Activated CD8-positive, alpha-beta memory T cell treated with anti-CD3 and anti-CD28 coated beads, Interleukin-2, amount 50 U/mL, for 1 hour (primary cell): ENCODE data around the gene NEDD4L.

Experiments used
- DNase-seq: peaks from one replicate; pipeline ENCODE4 v3.0.0-alpha.2; 2020; ENCODE audit errors: extremely low read depth

Gene NEDD4L

GRCh38 chr18:58180738-58181353 is 136.8 kb downstream of the NEDD4L start:
- no peak for DNase-seq

GRCh38 chr18:58181988-58182387 is 138.0 kb downstream of the NEDD4L start:
- DNase-seq, result no peak

DNA sequence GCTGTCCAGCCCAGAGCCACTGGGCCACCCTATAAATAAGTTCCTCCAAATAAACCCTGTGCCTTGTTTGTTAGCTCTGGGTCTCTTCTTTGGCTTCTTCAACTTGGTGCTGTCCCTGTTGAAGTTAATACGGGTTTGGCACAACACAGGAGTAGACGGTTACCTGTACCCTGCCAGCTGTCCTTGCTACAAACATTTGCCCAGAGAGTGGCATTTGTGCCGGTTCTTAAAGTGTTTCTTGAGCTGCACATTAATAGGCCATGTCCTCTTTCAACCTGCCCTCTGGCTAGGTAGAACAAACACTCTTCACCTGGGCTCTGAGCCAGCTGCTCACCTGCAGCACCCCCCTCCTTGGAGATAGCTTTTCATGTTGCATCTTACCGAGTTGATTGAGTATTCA is 139.2 kb downstream of the NEDD4L start:
- no peak for DNase-seq

- DNase-seq, result no peak
These were observed 142.4 kb downstream of the NEDD4L start for GRCh38 chr18:58186258-58186948.

DNA sequence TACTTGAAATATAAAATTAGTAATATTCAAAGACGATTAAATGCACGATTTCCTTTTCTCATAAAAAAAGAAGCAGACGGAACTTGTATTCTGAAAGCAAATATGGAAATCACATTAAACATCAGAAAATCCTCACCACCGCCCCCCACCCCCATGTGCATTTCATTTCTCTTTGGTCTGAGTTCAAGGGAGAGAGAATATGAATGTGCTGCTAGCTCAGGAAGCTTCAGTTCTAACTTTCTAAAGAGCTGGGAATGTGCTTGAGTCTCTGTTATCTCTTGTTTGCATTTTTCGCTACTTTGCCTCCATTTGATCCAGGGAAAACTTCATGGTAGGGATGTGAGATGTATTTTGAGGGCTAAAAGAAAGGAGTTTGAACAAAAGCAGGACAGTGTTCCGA is 143.6 kb downstream of the NEDD4L start:
- DNase-seq, result no peak

- no peak for DNase-seq
These were observed 145.0 kb downstream of the NEDD4L start for GRCh38 chr18:58188996-58189395.

DNA sequence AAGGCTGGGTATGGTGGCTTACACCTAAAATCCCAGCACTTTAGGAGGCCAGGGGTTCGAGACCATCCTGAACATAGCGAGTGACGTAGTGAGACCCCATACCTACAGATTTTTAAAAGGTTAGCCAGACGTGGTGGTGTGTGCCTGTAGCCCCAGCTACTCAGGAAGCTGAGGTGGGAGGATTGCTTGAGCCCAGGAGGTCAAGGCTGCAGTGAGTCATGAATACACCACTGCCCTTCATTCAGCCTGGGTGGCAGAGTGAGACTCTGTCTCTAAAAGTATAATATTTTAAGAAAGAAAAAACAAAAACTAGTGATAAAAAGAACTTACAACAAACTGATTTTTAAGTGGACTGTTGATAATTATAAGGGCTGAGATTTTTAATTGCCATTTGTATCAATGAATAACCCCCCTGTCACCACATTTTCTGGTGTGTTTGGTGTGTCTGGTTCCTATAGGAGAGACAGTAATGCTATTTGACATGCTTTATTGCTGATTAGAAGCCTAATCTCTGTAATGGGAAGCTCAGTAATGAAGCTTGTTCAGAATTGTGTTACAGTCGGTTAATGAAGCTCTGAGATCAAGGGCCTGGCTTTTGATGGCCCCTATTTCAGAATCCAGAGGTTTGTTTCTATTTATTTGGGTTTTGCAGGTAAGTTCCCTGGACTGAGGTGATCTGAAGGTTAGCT is 147.0 kb downstream of the NEDD4L start:
- no peak for DNase-seq

DNA sequence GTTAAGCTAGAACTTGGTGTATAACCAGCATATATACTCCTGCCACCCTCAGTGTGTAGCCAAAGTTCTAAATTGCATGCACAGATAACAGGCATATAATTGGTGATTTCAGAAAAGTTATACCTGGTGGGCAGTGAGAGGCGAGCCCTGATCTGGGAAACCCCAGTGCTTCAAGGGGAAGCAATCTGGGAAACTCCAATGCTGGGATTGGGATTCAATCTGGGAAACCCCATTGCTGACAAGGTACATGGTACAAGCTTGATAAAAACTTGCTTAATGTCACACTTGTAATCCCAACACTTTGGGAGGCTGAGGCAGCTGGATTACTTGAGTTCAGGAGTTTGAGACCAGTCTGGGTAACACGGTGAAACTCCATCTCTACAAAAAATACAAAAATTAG is 147.6 kb downstream of the NEDD4L start:
- DNase-seq, result no peak

DNA sequence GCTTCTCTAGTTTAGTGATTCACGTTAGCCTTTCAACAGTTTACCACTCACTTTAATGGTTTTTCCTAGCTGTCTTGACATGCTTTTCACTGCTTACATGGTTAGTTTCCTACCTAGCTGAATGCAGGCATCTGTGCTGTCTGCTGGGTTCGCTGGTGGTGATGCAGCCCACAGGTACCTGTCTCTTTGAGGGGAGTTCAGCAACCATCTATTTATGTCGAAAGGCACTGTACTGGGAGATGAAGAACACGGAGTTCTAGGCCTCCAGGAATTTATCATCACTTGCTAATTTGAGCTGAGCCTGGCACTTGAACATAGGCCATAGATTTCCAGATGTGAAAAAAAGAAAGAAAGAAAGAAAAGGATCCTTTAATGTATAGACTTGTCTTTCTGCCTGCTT is 148.5 kb downstream of the NEDD4L start:
- no peak for DNase-seq

GRCh38 chr18:58194028-58194427 is 150.0 kb downstream of the NEDD4L start:
- no peak for DNase-seq

GRCh38 chr18:58195278-58195765 is 151.3 kb downstream of the NEDD4L start:
- DNase-seq, result no peak

DNA sequence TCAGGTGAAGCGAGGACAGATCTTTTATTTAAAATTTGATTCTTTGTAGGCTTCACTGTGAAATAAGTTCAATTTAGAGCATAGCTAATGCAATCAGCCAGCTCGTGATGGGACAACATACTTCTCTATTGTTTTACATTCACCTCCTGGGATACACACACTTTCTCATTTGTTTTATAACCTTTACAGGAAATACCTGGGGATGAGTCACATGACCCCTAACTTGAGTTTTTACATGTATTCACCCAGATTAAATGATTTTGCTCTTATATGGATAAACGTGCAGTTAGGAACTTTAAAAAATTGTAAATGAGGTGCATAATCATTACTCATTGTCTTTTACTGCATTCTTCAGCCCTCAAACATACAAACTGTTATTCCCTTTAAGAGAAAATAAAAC is 152.1 kb downstream of the NEDD4L start:
- DNase-seq, result no peak

DNA sequence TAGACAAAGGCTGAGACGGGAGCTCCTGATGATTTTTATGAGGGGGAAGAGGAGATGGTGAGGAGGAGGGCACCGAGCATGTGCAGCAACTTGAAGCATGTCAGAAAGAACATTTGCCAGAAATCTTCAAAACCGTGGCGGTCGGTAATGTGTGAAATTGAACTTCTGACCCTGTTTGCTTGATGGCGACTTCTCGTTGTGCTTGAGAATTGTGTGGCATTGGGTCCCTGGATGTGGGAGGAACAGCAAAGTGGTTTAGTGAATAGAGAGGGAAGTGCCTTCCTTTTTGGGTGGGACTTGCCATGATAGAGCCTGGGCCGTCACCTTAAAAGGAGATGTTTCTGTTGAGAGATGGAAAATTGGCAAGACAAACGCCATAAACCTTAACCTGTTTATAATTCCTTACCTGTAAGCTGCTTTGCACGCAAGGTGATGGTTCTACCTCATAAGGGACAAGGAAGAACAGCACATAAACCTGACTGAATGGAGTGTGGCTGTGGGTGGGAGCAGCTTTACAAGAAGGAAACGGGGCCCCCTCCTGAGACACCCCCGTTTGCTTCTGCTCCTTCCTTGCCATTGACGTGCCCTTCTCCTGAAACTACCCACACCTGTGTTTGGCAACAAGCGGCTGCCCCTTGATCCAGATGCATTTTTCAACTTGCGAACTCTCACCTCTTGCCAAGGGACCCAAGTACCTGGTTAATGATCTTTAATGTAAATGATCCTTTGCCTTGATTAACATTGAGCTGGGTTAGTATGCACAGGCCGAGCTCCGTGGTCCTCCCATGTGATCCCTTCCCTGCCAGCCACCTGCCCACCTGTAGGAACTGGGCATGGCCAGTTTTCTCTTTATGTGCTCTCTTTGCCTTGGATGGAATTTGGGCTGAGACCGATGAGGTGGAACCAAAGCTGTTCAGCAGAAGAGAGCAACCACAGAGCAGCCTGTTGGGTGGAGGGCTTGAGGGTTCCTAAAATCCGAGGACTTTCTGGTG is 153.2 kb downstream of the NEDD4L start:
- DNase-seq, result no peak

GRCh38 chr18:58201268-58201667 is 157.2 kb downstream of the NEDD4L start:
- DNase-seq, result no peak

DNA sequence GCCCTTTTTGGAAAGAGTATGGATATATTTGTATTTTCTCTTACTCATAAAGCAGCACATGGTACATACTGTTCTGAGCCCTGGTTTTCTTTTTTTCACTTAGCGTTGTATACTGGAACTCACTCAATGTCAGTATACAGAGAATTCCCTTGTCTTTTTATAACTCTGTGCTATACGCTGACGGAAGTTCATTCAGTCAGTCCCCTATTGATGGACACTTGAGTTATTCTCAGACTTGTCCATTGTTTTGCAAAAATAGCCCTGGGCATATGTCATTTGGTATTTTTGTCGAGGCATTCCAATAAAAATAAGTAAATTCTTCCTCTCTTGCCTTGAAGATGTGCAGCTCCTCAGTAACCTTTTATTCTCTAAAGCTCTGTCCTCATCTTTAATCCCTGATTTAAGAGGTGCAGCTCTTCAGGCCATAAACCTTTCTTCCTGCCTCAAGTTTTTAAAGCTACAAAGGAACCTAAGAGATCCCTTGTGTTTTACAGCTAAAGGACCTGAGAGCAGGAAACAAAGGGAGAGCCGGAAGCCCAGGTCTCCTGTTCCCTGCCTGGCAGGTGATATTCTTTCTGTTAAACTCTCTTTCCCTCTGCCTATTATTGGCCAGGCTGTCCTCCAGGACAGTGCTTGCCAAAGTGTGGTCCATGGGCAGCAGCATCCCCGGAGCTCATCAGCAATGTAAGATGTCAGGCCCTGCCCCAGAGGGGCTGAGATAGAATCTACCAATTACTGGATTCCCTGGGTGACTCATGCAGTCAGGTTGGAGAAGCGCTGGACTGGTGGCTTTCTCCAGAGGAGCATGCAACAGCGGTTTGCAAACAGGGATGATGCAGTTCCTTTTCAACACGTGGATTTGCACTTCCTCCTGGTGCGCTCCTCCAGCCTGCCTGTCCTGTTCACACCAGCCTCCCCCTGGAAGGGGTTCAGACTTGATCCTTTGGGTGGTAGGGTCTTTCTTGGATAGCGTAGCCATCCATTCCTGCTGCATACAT is 158.0 kb downstream of the NEDD4L start:
- DNase-seq, result no peak

GRCh38 chr18:58204776-58205442 is 160.9 kb downstream of the NEDD4L start:
- no peak for DNase-seq

DNA sequence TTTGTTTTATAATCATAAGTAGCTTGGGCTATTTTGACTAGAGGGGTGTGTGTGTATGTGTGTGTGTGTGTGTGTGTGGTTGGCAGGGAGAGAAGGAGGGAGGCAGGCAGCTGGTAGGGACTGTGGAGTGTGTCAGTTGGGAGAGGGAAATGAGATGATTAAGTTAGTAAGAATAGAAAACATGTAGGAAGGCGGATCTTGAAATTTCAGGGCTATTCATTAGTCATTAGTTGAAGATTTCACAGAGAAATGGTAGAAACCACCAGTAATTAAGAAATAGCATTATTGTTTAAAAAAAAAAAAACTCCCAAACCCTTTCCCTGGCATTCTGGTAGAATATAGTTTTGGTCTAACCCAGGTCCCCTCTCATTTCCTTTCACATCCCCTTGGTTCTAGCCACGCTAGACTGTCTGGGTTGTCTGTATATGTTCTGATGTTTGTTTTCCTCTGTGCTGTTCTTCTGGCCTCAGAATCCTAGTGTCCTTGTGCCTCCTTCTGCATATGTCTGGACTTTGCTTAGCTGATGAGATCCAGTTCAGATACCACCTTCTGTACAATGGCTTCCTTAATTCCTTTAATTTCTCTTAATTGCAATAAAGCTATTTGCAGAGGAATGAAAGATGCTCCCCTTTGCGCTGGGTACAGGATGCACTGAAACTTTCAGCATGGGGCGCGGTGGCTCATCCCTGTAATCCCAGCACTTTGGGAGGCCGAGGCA is 161.6 kb downstream of the NEDD4L start:
- DNase-seq, result no peak

- no peak for DNase-seq
These were observed 163.6 kb downstream of the NEDD4L start for GRCh38 chr18:58207520-58208152.
